ENCODE measurements around the gene SMOC2. TPM values are rescaled to one million over a fixed set of nuclear protein-coding genes. Genes with fewer than 3 reads are reported as not detected.

Gene SMOC2
- total RNA-seq, 1 experiment from 2014 or later: 0.42 TPM

DNA sequence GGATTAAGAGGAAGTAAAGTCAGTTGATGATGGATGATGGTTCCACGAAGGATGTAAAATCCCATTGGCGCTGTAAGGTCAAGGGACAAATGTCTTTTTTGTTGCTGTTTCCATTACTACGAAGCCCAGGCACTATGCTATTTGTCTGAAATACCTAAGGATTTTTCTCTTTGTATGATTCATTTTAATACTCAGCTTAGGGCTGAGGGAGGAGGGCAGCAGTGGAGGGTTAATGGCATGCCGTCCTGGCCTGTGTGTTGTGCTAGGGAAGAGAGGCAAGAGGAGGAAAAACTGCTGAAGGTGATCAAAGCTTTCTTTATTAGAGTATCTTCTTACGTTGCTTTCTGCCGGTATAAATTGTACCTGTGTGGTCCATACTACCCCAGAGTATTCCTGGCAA is 6.5 kb upstream of the SMOC2 start:
- Histone ChIP-seq H2AFZ (ENCODE audit: low read depth, low read length, poor library complexity, severe bottlenecking) (no peak overlapping the region), H3K79me2 (ENCODE audit: insufficient read depth, low read length) (no peaks in the 10 kb centered on the region), H3K27me3 (ENCODE audit: insufficient read depth, low read length) (peaks cover 48% of the 10 kb centered on the region), H3K4me2 (ENCODE audit: low read length) (no peak overlapping the region), H3K27ac (ENCODE audit: low read depth, low read length) (no peak overlapping the region), H3K4me1 (ENCODE audit: control insufficient read depth in 1 of 2, insufficient read depth in 2 of 2, low read length in 2 of 2) (no peaks in the 10 kb centered on the region), H4K20me1 (ENCODE audit: insufficient read depth) (no peaks in the 10 kb centered on the region), H3K9ac (ENCODE audit: low read length) (no peak overlapping the region), H3K4me3 (replicated peaks in 1 of 2; ENCODE audit: low read depth in 1 of 2, low read length in 2 of 2) (no peak overlapping the region), H3K9me3 (ENCODE audit: control insufficient read depth in 1 of 2, insufficient read depth in 1 of 2, low read depth in 1 of 2, low read length in 2 of 2) (no peaks in the 10 kb centered on the region), H3K36me3 (ENCODE audit: control insufficient read depth in 1 of 2, insufficient read depth in 2 of 2, low read length in 2 of 2) (no peaks in the 10 kb centered on the region), H3K9me2 (ENCODE audit: insufficient read depth) (no peaks in the 10 kb centered on the region)
- POLR2A ChIA-PET: no interaction called here
- CTCF ChIA-PET: no interaction called here
- no peak for DNase-seq (ENCODE audit: low read depth, low spot score)
- TF ChIP-seq JUND (IDR thresholded peaks at IDR 0.05) (no peak), SIN3A (IDR thresholded peaks at IDR 0.05; ENCODE audit: low read depth) (no peak), POLR2AphosphoS5 (IDR thresholded peaks at IDR 0.05; ENCODE audit: low read depth, low read length) (no peak)
- no TSS peak for BruUV-seq (replicated peaks)
- RAD21 ChIA-PET (ENCODE audit: low non-redundant PET in 1 of 2, low total read pairs in 2 of 2, uncharacterized antibody in 2 of 2, unreplicated experiment in 2 of 2): no interaction called here
- intact Hi-C loops (cut with micrococcal nuclease): no loop called here
- no peak for ATAC-seq

- ATAC-seq: no peak
- DNase-seq (ENCODE audit: low read depth, low spot score): no peak
- no peaks in the 10 kb centered on the region for H3K9me2 ChIP-seq (ENCODE audit: insufficient read depth)
- H3K9ac ChIP-seq (ENCODE audit: low read length): no peak overlapping the region
- TF ChIP-seq ZFX (IDR thresholded peaks at IDR 0.05): no peak
- TF ChIP-seq POLR2AphosphoS5 (IDR thresholded peaks at IDR 0.05; ENCODE audit: low read depth, low read length): no peak
- no peak for TF ChIP-seq POLR2A (IDR thresholded peaks at IDR 0.05; ENCODE audit: borderline replicate concordance, extremely low read depth, insufficient read depth, insufficient read length)
- TF ChIP-seq ATF3 (IDR thresholded peaks at IDR 0.05): no peak
- TF ChIP-seq REST (IDR thresholded peaks at IDR 0.05; ENCODE audit: low read depth): no peak
- no peak for TF ChIP-seq CEBPB (IDR thresholded peaks at IDR 0.05; ENCODE audit: low read depth)
- TF ChIP-seq SIN3A (IDR thresholded peaks at IDR 0.05; ENCODE audit: low read depth): no peak
- TF ChIP-seq ELF1 (IDR thresholded peaks at IDR 0.05; ENCODE audit: borderline replicate concordance, low read depth): no peak
- TF ChIP-seq EZH2 (IDR thresholded peaks at IDR 0.05): no peak
- TF ChIP-seq MAX (IDR thresholded peaks at IDR 0.05): no peak
- no peak for TF ChIP-seq ZBTB33 (IDR thresholded peaks at IDR 0.05; ENCODE audit: extremely low read depth, insufficient replicate concordance, low read length)
- no peak for TF ChIP-seq SRF (IDR thresholded peaks at IDR 0.05; ENCODE audit: low read depth)
- TF ChIP-seq CTCF (IDR thresholded peaks at IDR 0.05 in 2 of 3, conservative IDR thresholded peaks at IDR 0.05 in 1 of 3; ENCODE audit: borderline replicate concordance in 1 of 3, insufficient read depth in 1 of 3, low read depth in 2 of 3, low read length in 2 of 3): no peak
- ChIA-PET RAD21 (ENCODE audit: low non-redundant PET in 1 of 2, low total read pairs in 2 of 2, uncharacterized antibody in 2 of 2, unreplicated experiment in 2 of 2) (no interaction called here), CTCF (no interaction called here), POLR2A (no interaction called here)
- H3K79me2 ChIP-seq (ENCODE audit: insufficient read depth, low read length): no peaks in the 10 kb centered on the region
- H2AFZ ChIP-seq (ENCODE audit: low read depth, low read length, poor library complexity, severe bottlenecking): no peak overlapping the region
- no peaks in the 10 kb centered on the region for H3K4me1 ChIP-seq (ENCODE audit: control insufficient read depth in 1 of 2, insufficient read depth in 2 of 2, low read length in 2 of 2)
- peaks cover 42% of the 10 kb centered on the region for H3K27me3 ChIP-seq (ENCODE audit: insufficient read depth, low read length)
- no TSS peak for BruUV-seq (replicated peaks)
- intact Hi-C loops (cut with micrococcal nuclease): no loop called here
- H3K9me3 ChIP-seq (ENCODE audit: control insufficient read depth in 1 of 2, insufficient read depth in 1 of 2, low read depth in 1 of 2, low read length in 2 of 2): no peaks in the 10 kb centered on the region
- no peaks in the 10 kb centered on the region for H3K36me3 ChIP-seq (ENCODE audit: control insufficient read depth in 1 of 2, insufficient read depth in 2 of 2, low read length in 2 of 2)
- no peak overlapping the region for H3K4me3 ChIP-seq (replicated peaks in 1 of 2; ENCODE audit: low read depth in 1 of 2, low read length in 2 of 2)
- no peak overlapping the region for H3K27ac ChIP-seq (ENCODE audit: low read depth, low read length)
- no peaks in the 10 kb centered on the region for H4K20me1 ChIP-seq (ENCODE audit: insufficient read depth)
- no peak overlapping the region for H3K4me2 ChIP-seq (ENCODE audit: low read length)
These were observed 3.2 kb upstream of the SMOC2 start for GRCh38 chr6:168437751-168438150.
